ENCODE measurements around the gene MANEAL. TPM values are rescaled to one million over a fixed set of nuclear protein-coding genes. Genes with fewer than 3 reads are reported as not detected.

The MANEAL gene
- polyA plus RNA-seq, 3 donors = 0.24 to 0.56 TPM; not detected in 1

DNA sequence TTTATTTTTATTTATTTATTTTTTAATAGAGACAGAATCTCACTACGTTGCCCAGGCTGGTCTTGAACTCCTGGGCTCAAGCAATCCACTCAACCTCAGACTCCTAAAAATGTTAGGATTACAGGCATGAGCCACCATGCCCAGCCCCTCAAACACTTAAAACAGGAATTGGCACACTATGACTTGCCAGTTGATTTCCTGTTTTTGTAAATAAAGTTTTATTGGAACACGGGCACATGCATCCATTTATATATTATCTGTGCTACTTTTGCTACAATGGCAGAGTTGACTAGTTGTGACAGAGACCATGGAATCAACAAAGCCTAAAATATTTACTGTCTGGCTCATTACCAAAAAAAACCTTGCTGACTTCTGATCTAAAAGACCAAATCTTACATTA is 30.4 kb downstream of the MANEAL start:
- H3K9me3 Mint-ChIP-seq = no peaks in the 10 kb centered on the region
- no peak overlapping the region for H3K4me3 Mint-ChIP-seq
- peaks cover 24 to 35% of the 10 kb centered on the region in 2 donors for H3K4me1 ChIP-seq (ENCODE audit: control insufficient read depth in 1 of 2, insufficient read depth in 2 of 2, low read length in 2 of 2)
- no peaks in the 10 kb centered on the region for H3K9me3 ChIP-seq (replicated peaks in 1 of 2; ENCODE audit: control insufficient read depth in 1 of 2, insufficient read depth in 1 of 2, low read length in 2 of 2)
- H3K79me2 ChIP-seq (ENCODE audit: insufficient read depth, low read length) = peaks cover 51% of the 10 kb centered on the region
- peaks cover 58 to 75% of the 10 kb centered on the region in 2 donors for H3K36me3 ChIP-seq (replicated peaks in 1 of 2; ENCODE audit: control insufficient read depth in 1 of 2, insufficient read depth in 2 of 2, low read length in 2 of 2)
- peaks cover 0 to 1% (median 0%) of the 10 kb centered on the region in 3 donors for H3K27me3 Mint-ChIP-seq (ENCODE audit: low read depth in 3 of 3)
- H3K4me2 ChIP-seq (replicated peaks; ENCODE audit: extremely low read depth, low read length, poor library complexity, severe bottlenecking) = no peak overlapping the region
- DNase-seq = no peak
- peak overlapping the region in 1 of 2 donors; percentile 78 for H3K27ac ChIP-seq (ENCODE audit: low read depth in 1 of 2, low read length in 2 of 2)
- peak overlapping the region in 3 of 7 donors; percentile 30 to 57 (median 55) for H3K27ac Mint-ChIP-seq
- peaks cover 62 to 84% of the 10 kb centered on the region in 2 donors for H3K36me3 Mint-ChIP-seq
- no peaks in the 10 kb centered on the region for H3K27me3 ChIP-seq (ENCODE audit: control insufficient read depth in 2 of 2, insufficient read depth in 2 of 2, low read length in 2 of 2)
- H3K4me1 Mint-ChIP-seq = peaks cover 37% of the 10 kb centered on the region
- peaks cover 30% of the 10 kb centered on the region for H4K20me1 ChIP-seq (ENCODE audit: insufficient read depth, low read length)
- WGBS (ENCODE audit: insufficient coverage) = no CpG with 5 or more reads among the region's 2 CpGs
- intact Hi-C loops (cut with micrococcal nuclease) = no loop called here
- no peak for TF ChIP-seq CTCF (IDR thresholded peaks at IDR 0.05)
- H2AFZ ChIP-seq (ENCODE audit: insufficient read depth, low read depth, low read length, poor library complexity, severe bottlenecking) = no peak overlapping the region
- no peak overlapping the region for H3K4me3 ChIP-seq (replicated peaks in 1 of 3; ENCODE audit: low read depth in 2 of 3, low read length in 3 of 3)
- no peak overlapping the region for H3K9ac ChIP-seq (ENCODE audit: insufficient read depth, low read length, poor library complexity, severe bottlenecking)

GRCh38 chr1:37825506-37825905 is 31.9 kb downstream of the MANEAL start:
- H3K4me3 Mint-ChIP-seq = peak overlapping the region in 1 of 2 donors; percentile 60
- H3K27me3 ChIP-seq (ENCODE audit: control insufficient read depth in 2 of 2, insufficient read depth in 2 of 2, low read length in 2 of 2) = no peaks in the 10 kb centered on the region
- H3K9me3 Mint-ChIP-seq = no peaks in the 10 kb centered on the region
- H3K9ac ChIP-seq (ENCODE audit: insufficient read depth, low read length, poor library complexity, severe bottlenecking) = no peak overlapping the region
- peaks cover 29% of the 10 kb centered on the region for H3K4me1 Mint-ChIP-seq
- peaks cover 18 to 25% of the 10 kb centered on the region in 2 donors for H3K4me1 ChIP-seq (ENCODE audit: control insufficient read depth in 1 of 2, insufficient read depth in 2 of 2, low read length in 2 of 2)
- no peak for TF ChIP-seq CTCF (IDR thresholded peaks at IDR 0.05)
- peaks cover 53% of the 10 kb centered on the region for H3K79me2 ChIP-seq (ENCODE audit: insufficient read depth, low read length)
- H3K4me2 ChIP-seq (replicated peaks; ENCODE audit: extremely low read depth, low read length, poor library complexity, severe bottlenecking) = peak overlapping the region; percentile 17
- DNase-seq = peak; percentile 64 to 93 (median 72)
- peaks cover 35% of the 10 kb centered on the region for H4K20me1 ChIP-seq (ENCODE audit: insufficient read depth, low read length)
- intact Hi-C loops (cut with micrococcal nuclease) = no loop called here
- H3K4me3 ChIP-seq (replicated peaks in 1 of 3; ENCODE audit: low read depth in 2 of 3, low read length in 3 of 3) = peak overlapping the region in 1 of 3 experiments; percentile 35
- peaks cover 54 to 76% of the 10 kb centered on the region in 2 donors for H3K36me3 ChIP-seq (replicated peaks in 1 of 2; ENCODE audit: control insufficient read depth in 1 of 2, insufficient read depth in 2 of 2, low read length in 2 of 2)
- H3K27ac ChIP-seq (ENCODE audit: low read depth in 1 of 2, low read length in 2 of 2) = peak overlapping the region; percentile 73 to 78
- WGBS (ENCODE audit: insufficient coverage) = 0% methylated on average over 1 of the region's 2 CpGs
- no peak overlapping the region for H2AFZ ChIP-seq (ENCODE audit: insufficient read depth, low read depth, low read length, poor library complexity, severe bottlenecking)
- H3K9me3 ChIP-seq (replicated peaks in 1 of 2; ENCODE audit: control insufficient read depth in 1 of 2, insufficient read depth in 1 of 2, low read length in 2 of 2) = no peaks in the 10 kb centered on the region
- H3K27me3 Mint-ChIP-seq (ENCODE audit: low read depth in 3 of 3) = no peaks in the 10 kb centered on the region
- H3K27ac Mint-ChIP-seq = peak overlapping the region; percentile 85 to 95 (median 92)
- peaks cover 63 to 85% of the 10 kb centered on the region in 2 donors for H3K36me3 Mint-ChIP-seq
